Fibroblast of lung (primary cell): ENCODE measurements around the gene OTOG.

Experiments used
- EZH2 ChIP-seq: IDR thresholded peaks from 2 replicates; pipeline ENCODE4 v1.5.1; 2012; ENCODE audit warnings: low read length, control low read depth, mild to moderate bottlenecking; ENCODE audit errors: missing control alignments
- TF ChIP-seq, protein P1 (sequence below), 2 donors: IDR thresholded peaks in 1 of 2; conservative IDR thresholded peaks in 1 of 2; 1 replicate in 1 of 2; 2 replicates in 1 of 2; pipeline ENCODE4 v1.5.1; 2011 to 2012; ENCODE audit warnings: low read length in 2 of 2, control low read depth in 1 of 2, inconsistent platforms in 1 of 2, low read depth in 1 of 2, mild to moderate bottlenecking in 1 of 2

DNA sequence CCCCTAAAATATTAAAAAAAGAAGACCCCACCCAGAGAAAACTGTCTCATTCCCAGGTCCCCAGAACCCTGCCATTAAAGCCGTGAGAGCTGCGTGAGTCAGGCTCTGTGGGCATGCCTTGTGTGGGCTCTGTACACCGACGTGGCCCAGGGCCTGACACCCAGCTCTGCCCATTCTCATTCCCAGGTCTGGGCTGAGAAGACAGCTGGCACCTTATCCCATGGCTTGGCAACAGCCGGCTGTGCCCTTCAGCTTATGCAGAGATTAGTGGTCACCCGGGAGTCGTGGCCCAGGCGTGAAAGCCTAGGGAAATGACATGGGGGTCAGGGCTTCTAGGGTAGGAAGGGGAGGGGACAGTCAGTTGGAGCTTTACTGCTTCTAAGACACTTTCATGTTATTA is 31.9 kb downstream of the OTOG start:
- TF ChIP-seq EZH2: no peak
- TF ChIP-seq, protein P1, sequence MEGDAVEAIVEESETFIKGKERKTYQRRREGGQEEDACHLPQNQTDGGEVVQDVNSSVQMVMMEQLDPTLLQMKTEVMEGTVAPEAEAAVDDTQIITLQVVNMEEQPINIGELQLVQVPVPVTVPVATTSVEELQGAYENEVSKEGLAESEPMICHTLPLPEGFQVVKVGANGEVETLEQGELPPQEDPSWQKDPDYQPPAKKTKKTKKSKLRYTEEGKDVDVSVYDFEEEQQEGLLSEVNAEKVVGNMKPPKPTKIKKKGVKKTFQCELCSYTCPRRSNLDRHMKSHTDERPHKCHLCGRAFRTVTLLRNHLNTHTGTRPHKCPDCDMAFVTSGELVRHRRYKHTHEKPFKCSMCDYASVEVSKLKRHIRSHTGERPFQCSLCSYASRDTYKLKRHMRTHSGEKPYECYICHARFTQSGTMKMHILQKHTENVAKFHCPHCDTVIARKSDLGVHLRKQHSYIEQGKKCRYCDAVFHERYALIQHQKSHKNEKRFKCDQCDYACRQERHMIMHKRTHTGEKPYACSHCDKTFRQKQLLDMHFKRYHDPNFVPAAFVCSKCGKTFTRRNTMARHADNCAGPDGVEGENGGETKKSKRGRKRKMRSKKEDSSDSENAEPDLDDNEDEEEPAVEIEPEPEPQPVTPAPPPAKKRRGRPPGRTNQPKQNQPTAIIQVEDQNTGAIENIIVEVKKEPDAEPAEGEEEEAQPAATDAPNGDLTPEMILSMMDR (conservative IDR thresholded peaks at IDR 0.05 in 1 of 2, IDR thresholded peaks at IDR 0.05 in 1 of 2; ENCODE audit: low read depth in 1 of 2, low read length in 2 of 2): no peak
